GM23248 (cell line): ENCODE measurements around the gene CTDP1. TPM values are rescaled to one million over a fixed set of nuclear protein-coding genes. Genes with fewer than 3 reads are reported as not detected.

ENCODE experiments used
- DNase-seq: peaks from one replicate; pipeline ENCODE4 v3.0.0-alpha.2; 2015
- H2AFZ ChIP-seq: fragments of 200-600 bp; sonication (generic); 2 replicates; pipeline ENCODE4 v1.6.1; 2016; ENCODE audit warnings: antibody characterized with exemption
- H3F3A ChIP-seq: fragments of 200-600 bp; sonication (generic); 2 replicates; pipeline ENCODE4 v1.6.1; 2016; ENCODE audit warnings: mild to moderate bottlenecking, antibody characterized with exemption, mixed run types; ENCODE audit not compliant: insufficient read depth
- H3K27ac ChIP-seq: fragments of 200-600 bp; sonication (generic); 2 replicates; pipeline ENCODE4 v1.5.1; 2016; ENCODE audit warnings: mild to moderate bottlenecking
- H3K27me3 ChIP-seq: fragments of 200-600 bp; sonication (generic); replicated peaks from 2 replicates; pipeline ENCODE4 v1.6.1; 2016; ENCODE audit warnings: mild to moderate bottlenecking; ENCODE audit not compliant: insufficient read depth
- H3K36me3 ChIP-seq: fragments of 200-600 bp; sonication (generic); 2 replicates; pipeline ENCODE4 v1.6.1; 2016; ENCODE audit warnings: low read depth, mild to moderate bottlenecking
- H3K4me1 ChIP-seq: fragments of 200-600 bp; sonication (generic); 2 replicates; pipeline ENCODE4 v1.6.1; 2016; ENCODE audit warnings: mild to moderate bottlenecking; ENCODE audit not compliant: insufficient read depth
- H3K4me2 ChIP-seq: fragments of 200-600 bp; sonication (generic); one replicate; pipeline ENCODE4 v1.6.1; 2016; ENCODE audit warnings: mild to moderate bottlenecking; ENCODE audit not compliant: unreplicated experiment
- H3K4me3 ChIP-seq: fragments of 200-600 bp; sonication (generic); 2 replicates; pipeline ENCODE4 v1.5.1; 2016; ENCODE audit warnings: mild to moderate bottlenecking
- H3K79me2 ChIP-seq: fragments of 200-600 bp; sonication (generic); 2 replicates; pipeline ENCODE4 v1.6.1; 2016; ENCODE audit warnings: mild to moderate bottlenecking; ENCODE audit not compliant: insufficient read depth
- H3K9ac ChIP-seq: fragments of 200-600 bp; sonication (generic); 2 replicates; pipeline ENCODE4 v1.6.1; 2016; ENCODE audit warnings: mild to moderate bottlenecking
- H3K9me2 ChIP-seq: fragments of 200-600 bp; sonication (generic); 2 replicates; pipeline ENCODE4 v1.6.1; 2016; ENCODE audit warnings: mixed run types, mild to moderate bottlenecking, moderate library complexity; ENCODE audit not compliant: insufficient read depth
- H3K9me3 ChIP-seq: fragments of 200-600 bp; sonication (generic); one replicate; pipeline ENCODE4 v1.6.1; 2017; ENCODE audit warnings: low read depth
- H4K20me1 ChIP-seq: fragments of 200-600 bp; sonication (generic); 2 replicates; pipeline ENCODE4 v1.6.0; 2016; ENCODE audit not compliant: insufficient read depth
- EZH2 ChIP-seq: fragments of 200-600 bp; sonication (generic); IDR thresholded peaks from 2 replicates; pipeline ENCODE4 v1.6.1; 2018; ENCODE audit warnings: antibody characterized with exemption, mild to moderate bottlenecking; ENCODE audit not compliant: insufficient read depth, poor library complexity, severe bottlenecking
- EZH2phosphoT487 ChIP-seq: fragments of 200-600 bp; sonication (generic); IDR thresholded peaks from 2 replicates; pipeline ENCODE4 v1.6.1; 2018; ENCODE audit warnings: antibody characterized with exemption, moderate library complexity, mild to moderate bottlenecking, low read depth; ENCODE audit not compliant: insufficient read depth
- WGBS, 2 experiments: methylation state at CpG; one replicate each; pipeline ENCODE4 v1.1.6; 2015 to 2017; ENCODE audit warnings: low lambda C conversion rate in 2 of 2, low coverage in 1 of 2; ENCODE audit errors: missing lambda C conversion rate in 2 of 2; 5-methylcytosine and 5-hydroxymethylcytosine counted together
- in situ Hi-C: fragments of 300-500 bp; cut with MboI; formaldehyde crosslinking; loops from 2 replicates; pipeline ENCODE4 v1.15.0; 2020
- polyA plus RNA-seq: library from polyadenylated mRNA; unstranded; fragments of >200 nt; fragmentation: Nextera tagmentation; extraction: Ambion mirVana; gene quantifications from 2 replicates; pipeline ENCODE4 v1.2.1, GENCODE V29; 2016
- total RNA-seq: library from RNA; depleted of rRNA; stranded (reverse); fragments of >200 nt; shearing (Covaris generic); gene quantifications from 2 replicates; pipeline ENCODE4 v1.2.3, GENCODE V29; 2014

Gene CTDP1
- total and polyA plus RNA-seq, 2 experiments from 2014 or later = 6.7 to 26.0 TPM

GRCh38 chr18:79733986-79734770 lies 54.6 kb downstream of the CTDP1 start:
- no peaks in the 10 kb centered on the region for H3K9me3 ChIP-seq
- H3K36me3 ChIP-seq = peaks cover 45% of the 10 kb centered on the region

GRCh38 chr18:79735071-79735980 lies 55.7 kb downstream of the CTDP1 start:
- H3K9ac ChIP-seq = no peak overlapping the region
- WGBS, 2 experiments = 94 to 95% methylated on average over 56 to 63 of the region's 63 CpGs
- no peaks in the 10 kb centered on the region for H3K9me2 ChIP-seq
- no peak overlapping the region for H3K4me3 ChIP-seq
- TF ChIP-seq EZH2 (no peak), EZH2phosphoT487 (no peak)
- H3K27ac ChIP-seq = no peak overlapping the region
- H3K79me2 ChIP-seq = 0 out of 2 replicates have a peak, but pooled peaks cover 5% of the 10 kb centered on the region
- H3K4me1 ChIP-seq = no peaks in the 10 kb centered on the region
- no peak overlapping the region for H2AFZ ChIP-seq
- H3K27me3 ChIP-seq = no peaks in the 10 kb centered on the region
- no peaks in the 10 kb centered on the region for H3K9me3 ChIP-seq
- H4K20me1 ChIP-seq = no peaks in the 10 kb centered on the region
- H3K36me3 ChIP-seq = peaks cover 40% of the 10 kb centered on the region
- DNase-seq = no peak
- no peak overlapping the region for H3K4me2 ChIP-seq
- in situ Hi-C loops = no loop called here
- H3F3A ChIP-seq = peaks cover 5% of the 10 kb centered on the region; the same call in 1 of the 2 replicates

More at GRCh38 chr18:79733986-79734770, 54.6 kb downstream of the CTDP1 start:
- H3K4me3 ChIP-seq = no peak overlapping the region
- TF ChIP-seq EZH2phosphoT487 = no peak
- no peak for TF ChIP-seq EZH2
- H3K27me3 ChIP-seq = no peaks in the 10 kb centered on the region
- WGBS, 2 experiments = 59 to 61% methylated on average over 33 of the region's 33 CpGs
- no peak overlapping the region for H3K9ac ChIP-seq
- H3F3A ChIP-seq = peaks cover 5% of the 10 kb centered on the region; the same call in 1 of the 2 replicates
- H3K27ac ChIP-seq = no peak overlapping the region
- no peak overlapping the region for H3K4me2 ChIP-seq
- H2AFZ ChIP-seq = no peak overlapping the region
- H4K20me1 ChIP-seq = no peaks in the 10 kb centered on the region
- H3K4me1 ChIP-seq = no peaks in the 10 kb centered on the region
- in situ Hi-C loops = no loop called here
- no peak for DNase-seq
- H3K9me2 ChIP-seq = no peaks in the 10 kb centered on the region
- H3K79me2 ChIP-seq = 0 out of 2 replicates have a peak, but pooled peaks cover 5% of the 10 kb centered on the region

GRCh38 chr18:79736230-79736629 lies 56.6 kb downstream of the CTDP1 start:
- H3K9me3 ChIP-seq = no peaks in the 10 kb centered on the region
- no peaks in the 10 kb centered on the region for H3K27me3 ChIP-seq
- H3K9ac ChIP-seq = no peak overlapping the region
- no peaks in the 10 kb centered on the region for H3K4me1 ChIP-seq
- H3K27ac ChIP-seq = no peak overlapping the region
- H3K9me2 ChIP-seq = no peaks in the 10 kb centered on the region
- in situ Hi-C loops = no loop called here
- TF ChIP-seq EZH2phosphoT487 = no peak
- TF ChIP-seq EZH2 = no peak
- peaks cover 37% of the 10 kb centered on the region for H3K36me3 ChIP-seq
- no peak overlapping the region for H2AFZ ChIP-seq
- H3K79me2 ChIP-seq = 0 out of 2 replicates have a peak, but pooled peaks cover 5% of the 10 kb centered on the region
- no peaks in the 10 kb centered on the region for H4K20me1 ChIP-seq
- DNase-seq = no peak
- no peak overlapping the region for H3K4me2 ChIP-seq
- no peak overlapping the region for H3K4me3 ChIP-seq
- peaks cover 5% of the 10 kb centered on the region; the same call in 1 of the 2 replicates for H3F3A ChIP-seq
- whole genome bisulfite sequencing, 2 experiments = 98 to 99% methylated on average over 16 to 25 of the region's 25 CpGs

GRCh38 chr18:79736846-79737245 lies 57.2 kb downstream of the CTDP1 start:
- no peak overlapping the region for H3K4me2 ChIP-seq
- H3K9me3 ChIP-seq = no peaks in the 10 kb centered on the region
- peaks cover 30% of the 10 kb centered on the region for H3K36me3 ChIP-seq
- H2AFZ ChIP-seq = no peak overlapping the region
- no peak for DNase-seq
- 97 to 99% methylated on average over 23 to 24 of the region's 24 CpGs for WGBS, 2 experiments
- no peaks in the 10 kb centered on the region for H3K4me1 ChIP-seq
- no peak overlapping the region for H3K27ac ChIP-seq
- no peaks in the 10 kb centered on the region for H4K20me1 ChIP-seq
- in situ Hi-C loops = no loop called here
- H3K27me3 ChIP-seq = no peaks in the 10 kb centered on the region
- peaks cover 3% of the 10 kb centered on the region; the same call in 1 of the 2 replicates for H3F3A ChIP-seq
- H3K9ac ChIP-seq = no peak overlapping the region
- TF ChIP-seq EZH2phosphoT487 (no peak), EZH2 (no peak)
- H3K9me2 ChIP-seq = no peaks in the 10 kb centered on the region
- H3K79me2 ChIP-seq = 0 out of 2 replicates have a peak, but pooled peaks cover under 1% of the 10 kb centered on the region
- no peak overlapping the region for H3K4me3 ChIP-seq
